SKM-1 (cell line): ENCODE measurements around the gene XPR1.
A peak's percentile ranks its signal among the peaks of the same experiment; 100 is the strongest.

Source experiments
- DNase-seq: peaks from one replicate; lab custom pipeline; 2025; ENCODE audit not compliant: unreplicated experiment; lab: John Stamatoyannopoulos, UW

XPR1 gene

DNA sequence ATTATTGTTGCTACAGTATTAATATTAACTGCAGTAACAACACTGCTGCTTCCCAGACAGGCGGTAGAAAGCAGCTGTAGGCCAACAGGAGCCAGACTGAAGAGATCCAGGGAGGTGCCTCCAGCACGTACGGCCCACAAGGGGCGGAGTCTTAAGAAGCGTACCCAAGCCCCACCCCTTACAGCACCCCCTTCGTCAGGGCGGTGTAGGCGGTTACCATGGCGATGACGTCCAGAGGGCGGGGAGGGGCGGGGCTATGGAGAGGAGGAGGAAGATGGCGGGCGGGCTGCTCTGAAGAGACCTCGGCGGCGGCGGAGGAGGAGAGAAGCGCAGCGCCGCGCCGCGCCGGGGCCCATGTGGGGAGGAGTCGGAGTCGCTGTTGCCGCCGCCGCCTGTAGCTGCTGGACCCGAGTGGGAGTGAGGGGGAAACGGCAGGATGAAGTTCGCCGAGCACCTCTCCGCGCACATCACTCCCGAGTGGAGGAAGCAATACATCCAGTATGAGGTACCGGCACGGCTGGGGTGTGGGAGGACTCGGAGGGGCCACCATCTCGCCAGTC lies at the start of gene XPR1:
XPR1 (plus strand) TSS at position 257 of the 560 bp plus-strand sequence; CDS start at position 437, 180 bp downstream.
- peak; percentile 99 for DNase-seq

GRCh38 chr1:180584869-180585268 lies 47.0 kb upstream of the XPR1 start:
- no peak for DNase-seq

GRCh38 chr1:180585994-180586359 lies 45.8 kb upstream of the XPR1 start:
- no peak for DNase-seq

DNA sequence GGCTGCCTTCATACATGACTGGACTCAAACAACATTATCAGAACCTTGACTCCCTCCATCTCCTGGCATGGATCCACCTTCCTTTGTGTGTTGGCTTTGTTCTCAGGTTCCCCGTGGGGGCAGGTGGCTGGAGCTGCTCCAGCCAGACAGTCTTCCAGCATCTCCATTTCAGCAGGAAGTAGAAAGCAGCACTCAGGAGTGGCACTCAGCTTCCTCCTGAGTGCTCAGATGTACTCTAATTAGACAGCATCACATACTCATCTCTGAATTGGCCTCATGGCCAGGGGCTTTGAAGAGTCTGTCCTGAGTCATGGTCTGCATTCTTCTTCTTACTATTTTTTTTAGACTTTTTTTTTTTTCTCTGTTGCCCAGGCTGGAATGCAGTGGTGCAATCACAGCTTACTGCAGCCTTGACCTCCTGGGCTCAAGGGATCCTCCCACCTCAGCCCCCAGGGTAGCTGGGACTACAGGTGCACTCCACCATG lies 45.1 kb upstream of the XPR1 start:
- DNase-seq: no peak

GRCh38 chr1:180588121-180588520 lies 43.7 kb upstream of the XPR1 start:
- no peak for DNase-seq

- DNase-seq: no peak
Measured at GRCh38 chr1:180590889-180591288, 40.9 kb upstream of the XPR1 start.

- DNase-seq: no peak
Measured at GRCh38 chr1:180593382-180593781, 38.4 kb upstream of the XPR1 start.

- no peak for DNase-seq
Measured at GRCh38 chr1:180594723-180595122, 37.1 kb upstream of the XPR1 start.

DNA sequence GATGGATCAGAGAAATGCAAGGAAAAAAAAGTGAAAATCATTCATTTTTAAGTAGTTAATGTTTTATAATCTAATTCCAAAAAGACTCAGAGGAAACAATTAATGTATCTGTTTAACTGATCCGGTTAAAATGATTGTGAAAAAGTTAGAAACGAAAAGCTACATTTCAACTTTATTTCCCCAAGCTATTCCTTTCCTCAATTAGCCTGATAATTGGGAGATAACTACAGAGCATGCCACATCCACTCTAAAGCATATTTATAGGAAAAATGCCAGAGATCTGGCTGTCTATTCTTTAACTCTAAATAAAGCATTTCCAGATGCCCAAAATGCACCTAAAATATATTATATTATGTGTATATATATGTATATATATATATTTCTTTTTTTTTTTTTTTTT lies 35.9 kb upstream of the XPR1 start:
- DNase-seq: no peak

DNA sequence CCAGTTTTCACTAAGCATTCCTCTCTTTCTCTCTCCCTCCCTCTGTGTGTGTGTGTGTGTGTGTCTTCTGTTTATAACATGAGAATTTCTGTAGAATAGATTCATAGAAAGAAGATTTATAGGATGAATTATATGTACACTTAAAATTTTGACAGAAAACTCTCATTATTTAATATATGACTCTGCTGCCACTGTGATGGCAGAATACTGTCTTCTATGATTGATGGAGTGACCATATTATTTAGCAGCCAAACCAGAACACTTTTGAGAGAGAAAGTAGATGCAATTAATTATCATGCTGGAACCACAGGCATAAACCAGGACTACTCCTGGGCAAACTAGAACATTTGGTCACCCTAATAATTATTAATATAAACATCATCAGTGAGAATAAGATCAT lies 34.3 kb upstream of the XPR1 start:
- DNase-seq: no peak

DNA sequence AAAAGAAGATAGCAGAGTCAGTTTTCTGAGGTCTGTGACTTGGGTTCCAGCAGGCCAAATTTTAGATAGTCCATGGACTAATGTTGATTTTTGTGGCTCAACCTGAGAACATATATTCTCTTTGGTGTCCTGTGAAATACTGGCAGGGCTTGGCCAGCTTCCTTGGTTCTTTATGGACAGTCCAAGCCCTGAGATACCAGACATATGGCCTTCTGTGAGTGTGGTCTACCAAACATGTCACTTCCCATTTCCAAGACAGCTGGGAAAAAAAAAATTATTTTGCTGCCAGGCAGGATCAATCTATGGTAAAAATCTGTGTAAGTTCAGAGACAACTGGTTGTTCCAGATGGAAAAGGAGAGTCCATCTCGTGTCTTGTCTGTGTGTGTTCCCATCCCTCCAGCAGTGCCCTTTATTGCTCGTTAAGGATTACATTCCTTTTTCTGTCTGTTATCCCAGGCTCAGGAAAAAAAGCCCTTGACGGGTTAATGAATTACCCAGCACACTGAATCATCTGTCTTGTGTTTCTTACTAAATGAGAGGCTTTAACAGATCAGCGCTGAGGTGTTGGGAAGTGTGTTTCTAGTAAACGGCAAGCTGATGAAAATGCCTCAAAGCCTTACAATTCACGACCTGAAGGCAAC lies 33.4 kb upstream of the XPR1 start:
- DNase-seq: no peak

- no peak for DNase-seq
Measured at GRCh38 chr1:180600343-180600742, 31.5 kb upstream of the XPR1 start.

- no peak for DNase-seq
Measured at GRCh38 chr1:180601512-180601911, 30.3 kb upstream of the XPR1 start.

GRCh38 chr1:180603223-180603849 lies 28.5 kb upstream of the XPR1 start:
- DNase-seq: no peak

- no peak for DNase-seq
Measured at GRCh38 chr1:180603850-180604226, 28.0 kb upstream of the XPR1 start.

- DNase-seq: no peak
Measured at GRCh38 chr1:180606155-180606554, 25.7 kb upstream of the XPR1 start.

- no peak for DNase-seq
Measured at GRCh38 chr1:180609643-180610555, 21.9 kb upstream of the XPR1 start.

- DNase-seq: no peak
Measured at GRCh38 chr1:180610556-180611015, 21.2 kb upstream of the XPR1 start.

GRCh38 chr1:180611016-180611930 lies 20.5 kb upstream of the XPR1 start:
- peak; percentile 79 for DNase-seq

GRCh38 chr1:180612632-180613031 lies 19.2 kb upstream of the XPR1 start:
- no peak for DNase-seq
